HG02938 (cell line): ENCODE measurements around the gene PMEPA1.

Experiments used
- ATAC-seq: cut with Tn5 transposase; IDR thresholded peaks from one replicate; pipeline ENCODE4 v1.9.1; 2021; ENCODE audit warnings: mild to moderate bottlenecking, moderate library complexity; ENCODE audit not compliant: unreplicated experiment

The PMEPA1 gene

GRCh38 chr20:57709823-57710799 is at the start of gene PMEPA1:
Gene PMEPA1 (minus strand): TSS chr20:57710015. CDS start chr20:57709582, 433 bp downstream.
- ATAC-seq = peak; percentile 62

- ATAC-seq = no peak
Measured at GRCh38 chr20:57757767-57758166, 48.0 kb upstream of the PMEPA1 start.

- no peak for ATAC-seq
Measured at GRCh38 chr20:57756921-57757320, 47.1 kb upstream of the PMEPA1 start.

DNA sequence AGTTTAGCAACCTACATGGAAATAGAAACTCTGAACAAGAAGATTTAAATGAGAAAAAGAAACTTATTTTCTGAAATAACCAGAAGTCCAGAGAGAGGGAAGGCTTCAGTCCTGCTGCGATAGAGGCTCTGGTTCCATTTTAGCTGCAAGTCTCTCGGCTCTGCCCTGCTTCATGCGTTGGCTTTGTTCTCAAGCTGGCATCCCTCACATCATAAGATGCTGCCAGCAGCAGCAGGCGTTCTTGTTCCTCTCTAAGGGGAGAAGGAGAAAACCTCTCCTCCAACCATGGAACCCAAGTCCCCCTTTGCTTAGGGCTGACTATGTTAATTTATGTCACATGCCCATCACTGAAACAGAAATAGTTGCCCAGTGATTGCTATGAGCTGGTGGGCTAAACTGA is 46.4 kb upstream of the PMEPA1 start:
- no peak for ATAC-seq

DNA sequence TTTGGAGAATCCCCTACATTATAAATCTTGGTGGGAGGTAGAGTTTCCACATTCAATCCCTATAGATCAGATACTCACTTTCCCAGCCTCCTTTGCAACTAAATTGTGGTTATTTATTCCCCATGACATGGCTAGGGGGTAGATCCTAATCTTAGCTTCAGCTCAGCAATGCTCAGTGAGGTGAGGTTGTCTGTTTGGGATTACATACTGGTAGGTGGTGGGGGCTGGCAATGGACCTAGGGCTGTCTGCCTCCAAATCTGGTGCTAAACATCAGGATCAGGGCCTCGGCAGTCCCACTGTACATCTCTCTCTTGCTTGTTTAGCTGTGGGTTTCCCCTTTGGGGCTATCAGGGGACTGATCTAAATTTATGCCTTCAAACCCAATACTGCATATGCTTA is 45.8 kb upstream of the PMEPA1 start:
- no peak for ATAC-seq

GRCh38 chr20:57754190-57754589 is 44.4 kb upstream of the PMEPA1 start:
- no peak for ATAC-seq

DNA sequence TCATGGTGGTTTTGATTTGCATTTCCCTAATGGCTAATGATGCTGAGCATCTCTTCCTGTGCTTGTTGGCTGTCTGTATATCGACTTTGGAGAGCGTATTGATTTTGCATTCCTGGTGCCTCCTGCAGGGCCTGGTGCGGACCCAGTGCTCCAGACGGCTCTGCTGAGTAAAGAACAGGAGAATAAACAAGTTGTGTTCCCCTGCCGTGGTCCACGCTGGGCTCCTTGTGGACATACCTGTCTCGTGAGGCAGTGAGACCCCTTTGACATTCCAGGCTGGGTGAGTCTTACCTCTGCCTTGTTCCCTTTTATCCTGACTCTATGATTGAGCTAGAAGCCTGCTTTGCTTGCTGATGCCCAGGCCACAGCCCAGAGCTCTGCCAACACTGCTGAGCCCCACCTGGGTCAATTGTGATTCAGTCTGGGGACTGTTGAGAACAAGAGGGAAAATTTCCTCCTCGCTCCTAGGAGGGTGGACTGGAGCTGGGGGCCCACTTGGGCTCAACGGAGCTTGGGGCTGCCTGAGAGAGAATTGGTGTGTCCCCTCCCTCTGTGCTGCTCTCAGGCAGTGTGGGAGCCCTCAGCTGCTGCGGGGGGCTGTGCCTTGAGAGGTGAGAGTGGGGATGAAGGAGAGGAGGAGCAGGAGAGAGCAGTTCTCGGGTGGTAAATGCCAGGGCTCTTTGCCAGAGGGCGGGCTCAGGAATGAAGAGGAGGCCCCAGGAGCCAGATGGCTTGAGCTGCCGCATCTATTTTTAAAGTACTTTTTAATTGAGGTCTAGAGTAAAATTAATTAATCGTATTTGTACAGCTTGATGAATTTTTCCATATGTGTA is 43.7 kb upstream of the PMEPA1 start:
- no peak for ATAC-seq

- no peak for ATAC-seq
Measured at GRCh38 chr20:57751411-57751810, 41.6 kb upstream of the PMEPA1 start.

GRCh38 chr20:57749869-57750268 is 40.1 kb upstream of the PMEPA1 start:
- no peak for ATAC-seq

DNA sequence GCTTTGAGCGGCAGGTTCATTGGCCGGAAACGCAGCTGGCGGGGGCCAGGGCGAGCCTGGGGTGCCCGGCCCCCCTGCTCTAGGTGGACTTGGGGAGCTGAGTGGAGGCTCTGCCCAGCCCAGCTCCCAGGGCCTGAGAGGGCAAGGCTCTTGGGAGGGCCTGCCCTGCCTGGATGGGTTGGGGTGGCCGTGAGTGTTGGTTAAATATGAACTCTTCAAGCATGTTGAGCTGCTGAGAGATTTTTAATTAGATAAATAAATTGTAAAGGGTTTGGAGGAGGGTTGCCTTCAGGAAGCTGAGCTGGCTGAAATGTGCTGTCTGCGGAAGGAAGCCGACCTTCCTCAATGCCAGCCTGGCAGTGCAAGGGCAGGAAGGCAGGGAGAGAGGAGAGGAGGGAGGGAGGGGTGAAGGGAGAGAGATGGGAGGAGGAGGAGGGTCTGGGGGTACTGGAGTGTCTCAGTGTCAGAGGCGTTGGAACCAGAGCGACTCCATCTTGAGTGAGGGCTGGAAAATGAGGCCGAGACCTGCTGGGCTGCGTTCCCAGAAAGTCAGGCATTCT is 39.4 kb upstream of the PMEPA1 start:
- ATAC-seq = no peak

GRCh38 chr20:57748601-57749130 is 38.9 kb upstream of the PMEPA1 start:
- no peak for ATAC-seq

DNA sequence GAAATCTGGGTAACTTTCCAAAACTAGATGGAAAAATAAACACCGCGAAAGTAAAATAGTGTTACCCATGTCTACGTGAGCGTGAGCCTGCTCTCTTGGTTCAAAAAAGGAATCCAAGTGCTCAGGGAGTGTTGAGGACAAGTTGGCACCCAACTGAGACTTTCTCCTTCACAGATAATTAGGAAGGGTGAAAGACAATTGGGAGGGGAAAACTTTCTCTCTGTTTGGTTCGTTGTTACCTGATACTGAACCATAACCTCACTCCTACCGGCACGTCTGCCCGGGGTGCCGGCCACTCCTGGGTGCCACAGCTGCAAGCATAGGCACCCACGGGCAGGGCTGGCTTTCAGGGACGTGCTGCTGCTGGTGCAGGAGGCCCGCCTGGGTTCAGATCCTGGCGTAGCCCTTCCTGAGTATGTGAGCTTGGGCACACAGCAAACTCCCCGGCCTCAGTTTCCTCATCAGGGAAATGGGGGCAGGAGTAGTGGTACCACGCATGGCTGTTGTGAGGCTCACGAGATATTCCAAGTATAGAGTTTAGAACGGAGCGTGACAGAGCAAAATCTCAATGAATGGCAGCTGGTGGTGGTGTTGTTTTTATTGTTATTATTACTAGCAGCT is 38.2 kb upstream of the PMEPA1 start:
- no peak for ATAC-seq

DNA sequence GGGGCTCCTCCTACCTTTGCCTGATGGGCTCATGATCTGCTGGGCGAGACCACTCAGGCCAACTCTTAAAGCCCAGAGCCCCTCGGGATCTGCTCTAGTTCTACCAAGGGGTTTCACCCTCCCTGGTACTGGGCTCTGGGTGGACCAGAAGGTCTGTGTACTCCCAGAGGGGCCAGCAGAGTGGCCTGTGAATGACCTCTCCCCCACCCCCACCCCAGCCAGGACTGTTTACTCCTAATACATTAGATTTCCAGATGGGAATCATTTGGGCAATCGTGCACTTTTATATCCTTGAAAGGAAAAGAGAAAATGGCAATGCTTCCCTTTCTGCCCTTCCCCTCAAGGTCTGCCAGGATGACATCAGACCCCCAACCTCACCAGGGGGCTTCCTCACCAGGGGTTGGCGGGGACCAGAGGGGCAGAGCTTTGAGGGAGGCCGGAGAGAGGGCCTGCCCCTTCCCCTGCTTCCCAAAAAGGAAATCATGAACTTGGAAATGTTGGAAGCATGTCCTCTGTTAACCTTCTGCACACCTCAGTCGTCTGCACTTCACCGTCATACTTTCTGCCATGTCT is 37.1 kb upstream of the PMEPA1 start:
- no peak for ATAC-seq

- no peak for ATAC-seq
Measured at GRCh38 chr20:57746201-57746600, 36.4 kb upstream of the PMEPA1 start.

DNA sequence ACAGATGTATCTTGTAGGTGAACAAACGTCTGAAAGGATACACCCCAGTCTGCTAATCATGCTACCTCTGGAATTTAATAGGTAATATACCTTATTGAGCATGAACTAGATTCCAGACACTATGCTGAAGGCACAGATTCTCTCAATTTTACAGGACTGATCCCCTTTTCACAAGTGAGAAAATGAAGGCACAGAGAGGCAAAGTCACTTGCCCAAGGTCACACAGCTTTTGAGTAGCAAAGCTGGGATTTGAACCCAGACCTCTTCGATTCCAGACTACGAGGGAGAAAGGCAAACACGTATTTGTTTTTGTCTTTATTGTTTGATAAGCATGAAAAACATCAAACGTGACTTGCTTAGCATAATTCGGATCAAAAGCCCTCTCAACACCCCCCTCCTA is 34.4 kb upstream of the PMEPA1 start:
- no peak for ATAC-seq

- ATAC-seq = no peak
Measured at GRCh38 chr20:57743450-57744095, 33.8 kb upstream of the PMEPA1 start.

DNA sequence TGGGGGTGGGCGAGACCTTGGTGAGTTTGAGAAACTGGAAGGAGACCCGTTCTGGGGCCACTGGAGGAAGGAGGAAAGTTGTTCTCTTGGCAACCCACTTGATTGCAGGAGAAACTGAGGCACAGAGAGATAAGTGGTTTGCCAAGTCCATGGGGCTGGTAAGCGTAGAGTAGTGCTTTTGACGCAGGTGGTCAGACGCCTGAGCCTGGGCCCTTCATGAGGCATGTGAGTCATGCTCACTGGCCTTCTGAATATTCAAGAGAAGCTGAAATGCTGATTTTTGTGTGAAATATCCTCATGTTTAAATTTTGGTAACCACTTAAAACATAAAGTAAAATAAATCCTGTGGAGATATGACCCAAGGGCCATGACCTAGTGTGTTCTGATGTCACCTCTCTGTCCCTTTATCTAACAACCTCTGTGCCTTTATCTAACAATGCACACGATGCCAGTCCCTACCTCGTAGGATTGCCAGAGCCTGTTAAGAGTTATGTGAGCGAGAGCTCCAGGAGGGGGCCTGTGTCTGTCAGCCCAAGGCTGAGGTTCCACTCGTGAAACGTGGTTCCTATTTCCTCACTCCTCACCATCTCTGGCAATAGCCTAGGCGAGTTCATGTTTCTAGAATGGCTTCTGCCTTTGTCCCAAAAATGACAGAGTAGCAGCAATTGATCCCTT is 32.8 kb upstream of the PMEPA1 start:
- ATAC-seq = no peak

DNA sequence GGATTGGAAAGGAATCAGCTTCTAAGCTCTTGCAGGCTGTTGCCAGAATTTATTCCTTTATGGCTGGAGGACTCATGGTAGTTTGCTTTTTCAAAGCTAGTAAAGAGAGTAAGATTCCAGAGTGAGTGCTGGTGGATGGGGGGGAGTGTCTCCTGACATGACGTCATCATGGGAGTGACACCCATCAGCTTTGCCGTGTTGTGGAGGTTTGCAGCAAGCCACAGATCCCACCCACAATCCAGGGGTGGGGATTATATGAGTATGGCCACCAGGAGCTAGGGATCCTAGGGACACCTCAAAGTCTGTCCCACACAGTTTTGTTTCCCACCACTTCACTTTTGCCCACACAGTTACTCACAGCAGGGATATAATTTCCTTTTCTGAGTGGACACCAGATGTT is 28.7 kb upstream of the PMEPA1 start:
- ATAC-seq = no peak

- ATAC-seq = no peak
Measured at GRCh38 chr20:57738053-57738452, 28.2 kb upstream of the PMEPA1 start.
